Peyer's patch (tissue), 4 donors: ENCODE results near the gene PER3. TPM values are rescaled to one million over a fixed set of nuclear protein-coding genes. Genes with fewer than 3 reads are reported as not detected.

Experiments used
- DNase-seq, 3 donors: peaks; one replicate each; pipeline ENCODE4 v3.0.0-alpha.2; 2017 to 2019
- H3K27ac ChIP-seq, 4 donors: fragments of 200-600 bp; sonication (generic); one replicate each; pipeline ENCODE4 v1.5.1; 2016 to 2019
- H3K27me3 ChIP-seq, 2 donors: fragments of 200-600 bp; sonication (generic); one replicate each; pipeline ENCODE4 v1.5.1; 2019
- H3K36me3 ChIP-seq, 3 donors: fragments of 200-600 bp; sonication (generic); one replicate each; pipeline ENCODE4 v1.5.1; 2016 to 2019
- H3K4me1 ChIP-seq, 4 donors: fragments of 200-600 bp; sonication (generic); one replicate each; pipeline ENCODE4 v1.5.1; 2016 to 2019
- H3K4me3 ChIP-seq, 4 donors: fragments of 200-600 bp; sonication (generic); 1 replicate in 3 of 4; 2 replicates in 1 of 4; pipeline ENCODE4 v1.5.1; 2016 to 2019; ENCODE audit warnings: mild to moderate bottlenecking in 1 of 4
- H3K9me3 ChIP-seq, 4 donors: fragments of 200-600 bp; sonication (generic); one replicate each; pipeline ENCODE4 v1.5.1; 2016 to 2019; ENCODE audit warnings: mild to moderate bottlenecking in 1 of 4
- CTCF ChIP-seq, 6 experiments: fragments of 450-650 bp in 4 of 6; fragments of 200-600 bp in 2 of 6; sonication (generic) in 1 of 6; IDR thresholded peaks; one replicate each; pipeline ENCODE4 v1.5.1; 2017 to 2019; ENCODE audit warnings: antibody characterized with exemption in 6 of 6, mild to moderate bottlenecking in 3 of 6, moderate library complexity in 1 of 6
- POLR2A ChIP-seq, 2 donors: fragments of 450-650 bp; IDR thresholded peaks; one replicate each; pipeline ENCODE4 v1.5.1; 2017; ENCODE audit warnings: antibody characterized with exemption in 2 of 2, mild to moderate bottlenecking in 2 of 2, moderate library complexity in 2 of 2
- total RNA-seq, 4 donors: library from RNA; depleted of rRNA; stranded (reverse); fragments of >200 nt; gene quantifications; one replicate each; pipeline ENCODE4 v1.1.0, GENCODE V29; 2016

The PER3 gene
- total RNA-seq, 4 donors from 2014 or later, result 10.0 to 24.0 (median 18.5) TPM

GRCh38 chr1:7813677-7814373 is 29.7 kb downstream of the PER3 start:
- H3K36me3 ChIP-seq, result peaks cover 0 to 58% (median 0%) of the 10 kb centered on the region in 3 donors
- DNase-seq, result no peak
- H3K9me3 ChIP-seq, result peaks cover 0 to 8% (median 3%) of the 10 kb centered on the region in 4 donors

GRCh38 chr1:7821282-7821681 is 37.2 kb downstream of the PER3 start:
- Histone ChIP-seq H3K9me3 (no peaks in the 10 kb centered on the region), H3K27ac (no peak overlapping the region), H3K4me3 (no peak overlapping the region), H3K4me1 (no peaks in the 10 kb centered on the region), H3K27me3 (no peaks in the 10 kb centered on the region), H3K36me3 (peaks cover 0 to 61% (median 0%) of the 10 kb centered on the region in 3 donors)
- no peak for TF ChIP-seq CTCF (IDR thresholded peaks at IDR 0.05)
- no peak for TF ChIP-seq POLR2A (IDR thresholded peaks at IDR 0.05)
- DNase-seq, result no peak

More at GRCh38 chr1:7813677-7814373, 29.7 kb downstream of the PER3 start:
- Histone ChIP-seq H3K4me3 (no peak overlapping the region), H3K4me1 (no peaks in the 10 kb centered on the region), H3K27me3 (no peaks in the 10 kb centered on the region), H3K27ac (no peak overlapping the region)
- TF ChIP-seq POLR2A (IDR thresholded peaks at IDR 0.05), result no peak
- no peak for TF ChIP-seq CTCF (IDR thresholded peaks at IDR 0.05)

GRCh38 chr1:7824701-7825100 is 40.6 kb downstream of the PER3 start:
- H3K4me1 ChIP-seq, result no peaks in the 10 kb centered on the region
- TF ChIP-seq POLR2A (IDR thresholded peaks at IDR 0.05) (no peak), CTCF (IDR thresholded peaks at IDR 0.05) (no peak)
- no peak overlapping the region for H3K27ac ChIP-seq
- H3K36me3 ChIP-seq, result peaks cover 0 to 64% (median 0%) of the 10 kb centered on the region in 3 donors
- no peak overlapping the region for H3K4me3 ChIP-seq
- H3K27me3 ChIP-seq, result no peaks in the 10 kb centered on the region
- no peak for DNase-seq
- no peaks in the 10 kb centered on the region for H3K9me3 ChIP-seq

GRCh38 chr1:7826363-7826762 is 42.3 kb downstream of the PER3 start:
- Histone ChIP-seq H3K4me3 (peak overlapping the region in 2 of 4 donors; percentile 35 to 40), H3K27me3 (no peaks in the 10 kb centered on the region), H3K4me1 (no peaks in the 10 kb centered on the region), H3K36me3 (peaks cover 0 to 52% (median 0%) of the 10 kb centered on the region in 3 donors), H3K27ac (no peak overlapping the region), H3K9me3 (no peaks in the 10 kb centered on the region)
- TF ChIP-seq CTCF (IDR thresholded peaks at IDR 0.05) (no peak), POLR2A (IDR thresholded peaks at IDR 0.05) (no peak)
- no peak for DNase-seq

- TF ChIP-seq CTCF (IDR thresholded peaks at IDR 0.05), result no peak
- no peak for TF ChIP-seq POLR2A (IDR thresholded peaks at IDR 0.05)
- Histone ChIP-seq H3K27me3 (no peaks in the 10 kb centered on the region), H3K4me1 (no peaks in the 10 kb centered on the region), H3K9me3 (no peaks in the 10 kb centered on the region), H3K4me3 (peak overlapping the region; percentile 9 to 40 (median 32)), H3K27ac (peak overlapping the region in 2 of 4 donors; percentile 50 to 58), H3K36me3 (peaks cover 0 to 43% (median 0%) of the 10 kb centered on the region in 3 donors)
- peak; percentile 25 to 50 (median 48) for DNase-seq
These were observed 43.2 kb downstream of the PER3 start for GRCh38 chr1:7827126-7827955.
